GM18870 (cell line): ENCODE results near the gene IER3.
"Not testable (repeated sequence)": the region's sequence is repeated elsewhere in the genome, so short reads cannot be mapped to it uniquely, and the experiment has no call there.

Source experiments
- ATAC-seq: cut with Tn5 transposase; IDR thresholded peaks from one replicate; pipeline ENCODE4 v1.9.1; 2021; ENCODE audit warnings: moderate library complexity; ENCODE audit not compliant: unreplicated experiment

Gene IER3

DNA sequence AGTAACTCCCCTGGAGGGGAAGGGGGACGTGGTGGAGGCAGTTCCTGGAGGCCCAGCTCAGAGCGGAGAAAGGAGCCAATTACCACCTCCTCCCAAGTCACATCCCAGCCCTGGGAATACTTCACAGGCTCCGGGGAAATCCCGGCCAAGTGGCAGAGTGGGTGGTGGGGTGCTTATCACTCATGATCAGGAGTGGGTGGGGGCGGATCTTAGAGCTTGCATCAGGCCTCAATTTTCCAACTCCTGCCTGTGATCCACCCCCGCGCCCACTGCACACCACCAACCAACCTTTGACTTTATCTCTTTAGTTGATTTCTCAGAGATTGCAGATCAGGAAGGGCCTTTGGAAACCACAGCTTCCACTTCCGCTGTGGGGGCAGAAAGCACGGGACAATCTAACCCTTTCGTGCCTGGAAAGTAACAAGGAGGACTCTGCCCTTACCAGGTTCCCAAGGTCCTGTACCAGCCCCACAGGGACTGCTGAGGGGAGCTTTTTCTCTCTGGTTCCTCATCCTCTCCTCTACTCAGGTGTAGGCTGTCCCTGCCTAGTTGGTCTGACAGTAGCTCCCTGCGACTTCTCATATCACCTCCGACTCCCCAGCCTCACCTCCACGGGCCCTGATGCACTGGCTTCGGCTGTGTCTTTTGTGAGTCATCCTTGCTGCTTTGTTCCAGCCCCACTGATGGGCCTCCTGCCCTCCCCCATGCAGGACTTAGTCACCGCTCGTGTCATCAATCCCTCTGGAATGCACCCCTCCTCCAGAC is 24.9 kb upstream of the IER3 start:
- no peak for ATAC-seq

DNA sequence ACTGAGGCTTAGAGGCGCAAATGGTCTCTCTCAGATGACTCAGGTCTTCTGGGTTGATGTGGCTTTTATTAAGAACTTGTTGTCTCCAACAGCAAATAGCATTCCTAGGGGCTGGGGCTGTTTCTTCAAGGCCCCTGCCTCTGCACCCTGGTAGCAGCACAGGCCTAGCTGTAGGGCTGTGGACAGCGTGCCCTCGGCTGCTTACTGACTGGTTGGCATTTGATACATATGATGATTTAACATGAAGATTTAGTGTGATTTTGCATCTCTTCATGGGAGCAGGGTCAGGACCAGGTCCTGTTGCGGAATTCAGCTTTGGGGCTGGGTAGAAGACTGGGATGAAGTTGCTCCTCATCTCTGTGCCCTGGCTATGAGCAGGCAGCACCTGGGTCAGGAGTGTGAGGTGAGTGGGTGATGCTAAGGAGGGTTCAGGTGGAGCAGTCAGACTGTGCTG is 24.3 kb upstream of the IER3 start:
- ATAC-seq: no peak

DNA sequence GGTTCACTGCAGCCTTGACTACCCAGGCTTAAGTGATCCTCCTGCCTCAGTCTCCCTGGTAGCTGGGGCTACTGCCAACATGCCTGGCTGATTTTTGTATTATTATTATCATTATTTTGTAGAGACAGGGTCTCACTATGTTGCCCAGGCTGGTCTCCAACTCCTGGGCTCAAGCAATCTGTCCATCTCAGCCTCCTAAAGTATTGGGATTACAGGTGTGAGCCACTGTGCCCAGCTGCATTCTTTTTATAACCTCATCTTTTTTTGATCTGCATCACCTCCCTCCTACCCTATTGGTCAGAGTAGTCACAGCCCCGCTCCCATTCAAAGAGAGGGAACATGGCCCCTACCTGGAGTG is 23.6 kb upstream of the IER3 start:
- ATAC-seq: no peak

DNA sequence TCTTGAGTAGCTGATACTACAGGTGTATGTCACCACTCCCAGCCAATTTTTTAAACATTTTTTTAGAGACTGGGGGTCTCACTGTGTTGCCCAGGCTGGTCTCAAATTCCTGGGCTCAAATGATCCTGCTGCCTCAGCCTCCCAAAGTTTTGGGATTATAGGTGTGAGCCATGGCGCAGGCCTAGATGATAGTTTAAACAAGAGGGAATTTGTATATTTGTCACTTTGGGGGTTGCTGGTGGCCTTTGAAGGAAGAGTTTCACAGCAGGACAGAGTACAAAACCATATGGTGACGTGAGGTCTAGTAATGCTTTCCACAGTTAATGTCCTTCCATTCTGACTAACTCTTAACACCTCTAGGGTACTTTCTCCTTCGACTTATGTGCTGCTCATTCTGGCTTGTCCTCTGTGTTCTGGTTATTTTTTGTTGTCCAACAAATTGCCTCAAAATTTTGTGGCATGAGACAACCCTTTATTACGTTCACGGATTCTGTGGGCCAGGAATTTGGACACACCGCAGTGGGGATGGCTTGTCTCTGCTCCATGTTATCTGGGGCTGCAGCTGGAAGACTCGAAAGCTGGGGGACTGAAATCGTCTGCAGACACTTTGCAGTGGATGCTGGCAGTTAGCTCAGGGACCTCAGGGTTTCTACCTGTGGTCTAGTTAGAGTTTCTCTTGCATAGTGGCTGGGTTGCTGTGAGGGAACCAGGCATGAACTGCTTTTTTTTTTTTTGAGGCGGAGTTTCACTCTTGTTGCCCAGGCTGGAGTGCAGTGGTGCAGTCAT is 23.0 kb upstream of the IER3 start:
- ATAC-seq: peak; percentile 46

DNA sequence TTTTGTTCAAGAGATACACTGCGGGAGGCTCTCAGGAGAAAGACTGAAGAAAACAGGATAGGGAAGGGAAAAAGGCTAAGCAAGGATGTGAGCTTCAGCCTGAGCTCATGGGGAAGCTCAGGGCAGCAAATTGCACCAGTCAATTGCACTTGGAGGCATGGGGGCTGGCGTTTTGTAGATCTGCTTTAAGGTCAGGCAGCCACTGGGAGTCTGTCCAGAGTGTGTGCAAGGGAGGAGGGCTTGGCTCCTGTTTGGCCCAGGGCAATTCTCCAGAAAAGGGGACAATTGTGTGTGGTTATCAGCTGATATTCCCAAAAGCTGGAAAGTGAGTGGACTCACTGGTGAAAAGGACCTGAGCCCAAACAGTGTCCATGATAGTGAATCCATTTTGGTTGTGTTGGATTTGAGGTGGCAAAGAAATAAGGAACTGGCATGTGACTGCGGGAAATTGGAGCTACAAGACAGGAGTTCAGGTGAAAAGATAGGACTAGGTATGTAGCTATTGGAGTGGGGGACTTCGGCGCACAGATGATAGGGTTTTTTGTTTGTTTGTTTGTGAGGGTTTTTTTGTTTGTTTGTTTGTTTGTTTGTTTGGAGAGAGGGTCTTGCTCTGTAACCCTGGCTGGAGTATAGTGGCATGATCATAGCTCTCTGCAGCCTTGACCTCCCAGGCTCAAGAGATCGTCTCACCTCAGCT is 22.3 kb upstream of the IER3 start:
- ATAC-seq: no peak

DNA sequence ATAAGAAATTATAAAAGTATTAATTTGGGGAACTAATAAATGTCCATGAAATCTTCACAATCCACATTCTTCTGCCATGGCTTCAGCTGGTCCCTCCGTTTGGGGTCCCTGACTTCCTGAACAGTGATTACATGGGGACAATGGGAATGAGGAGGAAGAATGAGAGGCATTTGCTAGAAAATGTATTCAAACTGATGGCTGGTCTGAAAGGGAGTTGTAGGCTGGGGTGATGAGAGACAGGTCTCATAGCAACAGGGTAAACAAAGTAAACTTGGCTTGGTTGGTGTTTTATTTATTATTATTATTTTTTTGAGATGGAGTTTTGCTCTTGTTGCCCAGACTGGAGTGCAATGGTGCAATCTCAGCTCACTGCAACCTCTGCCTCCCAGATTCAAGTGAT is 21.1 kb upstream of the IER3 start:
- not testable (repeated sequence) for ATAC-seq

DNA sequence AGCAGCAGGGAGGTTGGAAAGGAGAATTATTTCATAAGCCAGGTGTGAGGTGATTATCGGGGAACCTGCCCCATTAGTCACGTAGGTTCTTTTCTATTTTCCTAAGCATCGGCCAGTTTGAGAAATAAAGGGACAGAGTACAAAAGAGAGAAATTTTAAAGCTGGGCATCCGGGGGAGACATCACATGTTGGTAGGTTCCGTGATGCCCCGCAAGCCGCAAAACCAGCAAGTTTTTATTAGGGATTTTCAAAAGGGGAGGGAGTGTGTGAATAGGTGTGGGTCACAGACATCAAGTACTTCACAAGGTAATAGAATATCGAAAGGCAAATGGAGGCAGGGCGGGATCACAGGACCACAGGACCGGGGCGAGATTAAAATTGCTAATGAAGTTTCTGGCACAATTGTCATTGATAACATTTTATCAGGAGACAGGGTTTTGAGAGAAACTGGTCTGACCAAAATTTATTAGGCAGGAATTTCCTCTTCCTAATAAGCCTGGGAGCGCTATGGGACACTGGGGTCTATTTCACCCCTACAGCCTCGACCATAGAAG is 20.2 kb upstream of the IER3 start:
- not testable (repeated sequence) for ATAC-seq

DNA sequence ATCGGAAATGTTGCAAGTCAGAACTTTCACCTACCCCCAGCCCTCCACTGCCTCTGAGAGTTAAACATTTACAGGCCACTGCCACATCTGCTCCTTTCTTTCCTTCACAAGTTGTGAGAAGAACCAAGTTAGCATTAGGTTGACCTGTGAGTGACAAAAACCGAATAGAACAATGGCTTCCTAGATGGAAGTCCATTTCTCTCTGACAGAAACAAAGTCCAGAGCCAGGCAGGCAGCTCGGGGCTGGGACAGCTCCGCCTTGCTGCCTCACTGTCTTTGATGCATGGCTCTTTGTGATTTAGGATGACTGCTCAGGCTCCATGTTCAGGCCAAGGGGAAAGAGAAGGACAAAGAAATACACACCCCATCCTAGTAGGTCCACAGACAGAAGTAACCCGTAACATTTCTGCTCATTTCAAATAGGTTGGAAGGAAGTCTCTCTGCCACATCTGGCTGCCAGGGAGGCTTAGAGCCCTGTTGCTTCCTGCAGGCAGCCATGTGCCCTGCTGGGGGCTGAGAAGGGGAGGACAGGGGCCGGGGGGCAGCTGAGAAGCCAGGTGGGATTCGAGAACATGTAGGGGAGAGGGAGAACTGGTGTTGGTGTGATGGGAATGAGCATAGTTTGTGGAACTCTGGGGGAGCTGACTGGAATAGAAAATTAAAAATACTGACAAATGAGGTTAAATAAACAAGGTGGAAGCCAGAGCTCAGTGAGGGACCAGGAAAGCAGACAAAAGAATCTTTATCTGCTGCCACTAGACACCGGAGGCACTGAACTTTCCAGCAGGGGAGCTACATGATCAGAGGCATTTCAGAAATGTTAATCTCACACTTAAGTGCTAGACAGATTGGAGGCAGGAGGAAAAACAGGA is 19.5 kb upstream of the IER3 start:
- ATAC-seq: no peak

DNA sequence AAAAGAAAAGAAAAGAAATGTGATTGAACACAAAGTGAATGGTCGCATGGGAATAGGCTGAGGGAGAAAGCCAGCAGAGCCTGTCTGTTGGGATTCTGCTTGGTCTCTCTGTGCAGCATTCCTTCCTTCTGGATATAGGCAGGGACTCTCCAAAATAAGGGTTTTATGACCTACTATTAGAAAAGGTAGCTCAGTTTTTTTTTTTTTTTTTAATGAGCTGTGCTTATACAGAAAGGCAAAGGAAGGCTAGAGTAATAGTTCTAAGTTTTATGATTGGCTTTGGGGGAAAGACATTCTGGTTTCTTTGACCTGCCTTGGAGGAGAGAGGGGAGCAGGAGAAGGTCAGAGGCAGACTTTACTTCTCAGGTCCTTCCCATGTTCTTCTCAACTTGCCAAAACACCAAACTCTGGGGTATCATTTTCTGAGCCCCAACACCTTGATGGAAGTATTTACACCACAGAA is 18.8 kb upstream of the IER3 start:
- no peak for ATAC-seq

DNA sequence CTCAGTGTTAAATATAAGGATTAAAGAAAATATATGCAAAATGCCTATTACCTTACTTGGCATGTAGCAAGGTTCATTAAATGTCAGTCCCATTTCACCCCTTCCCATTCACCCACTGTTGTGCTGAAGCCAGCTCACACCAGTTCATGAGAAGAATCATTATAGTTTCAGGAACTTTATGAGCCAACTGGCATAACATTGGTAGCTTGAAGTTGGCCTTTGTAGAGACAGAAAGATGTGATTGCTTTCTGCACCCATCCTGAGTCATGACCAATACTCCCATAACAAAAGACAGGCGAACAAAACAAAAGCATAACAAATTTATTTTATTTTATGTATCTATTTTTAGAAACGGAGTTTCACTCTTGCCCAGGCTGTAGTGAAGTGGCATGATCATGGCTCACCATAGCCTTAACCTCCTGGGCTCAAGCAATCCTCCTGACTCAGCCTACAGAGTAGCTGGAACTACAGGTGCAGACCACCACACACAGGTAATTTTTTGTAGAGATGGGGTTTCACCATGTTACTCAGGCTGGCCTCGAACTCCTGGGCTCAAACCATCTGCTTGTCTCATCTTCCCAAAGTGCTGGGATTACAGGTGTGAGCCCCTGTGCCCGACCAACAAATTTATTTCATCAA is 17.6 kb upstream of the IER3 start:
- ATAC-seq: no peak

DNA sequence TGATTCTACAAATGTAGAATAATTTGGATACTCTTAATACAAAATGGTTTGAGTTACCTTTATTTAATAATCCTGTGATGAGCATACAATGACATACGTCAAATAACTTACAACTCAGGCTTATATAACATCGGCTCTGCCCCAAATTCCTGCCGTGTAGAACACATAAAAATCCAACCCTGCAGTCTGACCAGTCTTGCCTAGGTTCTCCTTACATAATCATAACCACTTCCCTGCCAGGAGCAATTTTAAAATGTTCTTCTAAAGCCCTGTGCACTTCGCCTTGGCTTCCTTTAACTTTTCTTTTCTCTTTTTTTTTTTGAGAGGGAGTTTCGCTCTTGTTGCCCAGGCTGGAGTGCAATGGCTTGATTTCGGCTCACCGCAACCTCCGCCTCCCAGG is 16.2 kb upstream of the IER3 start:
- ATAC-seq: no peak

DNA sequence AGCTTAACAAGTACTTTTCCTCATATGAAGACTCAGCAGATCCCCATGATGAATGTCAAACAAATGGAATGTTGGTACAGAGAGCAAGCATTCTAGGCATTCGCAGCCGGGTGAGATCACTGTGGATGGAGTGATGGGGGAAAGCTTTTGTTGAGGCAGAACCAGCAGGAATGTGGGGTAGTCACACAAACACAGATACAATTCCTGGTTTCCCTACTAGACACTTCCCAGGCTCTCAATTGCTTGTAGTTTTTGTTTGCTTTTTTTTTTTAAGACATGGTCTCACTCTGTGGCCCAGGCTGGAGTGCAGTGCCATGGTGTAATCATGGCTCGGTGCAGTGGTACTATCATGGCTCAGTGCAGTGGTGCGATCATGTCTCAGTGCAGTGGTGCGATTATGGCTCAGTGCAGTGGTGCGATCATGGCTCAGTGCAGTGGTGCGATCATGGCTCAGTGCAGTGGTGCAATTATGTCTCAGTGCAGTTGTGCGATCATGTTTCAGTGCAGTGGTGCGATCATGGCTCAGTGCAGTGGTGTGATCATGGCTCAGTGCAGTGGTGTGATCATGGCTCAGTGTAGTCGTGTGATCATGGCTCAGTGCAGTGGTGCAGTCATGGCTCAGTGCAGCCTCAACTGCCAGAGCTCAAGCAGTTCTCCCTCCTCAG is 15.4 kb upstream of the IER3 start:
- ATAC-seq: no peak

DNA sequence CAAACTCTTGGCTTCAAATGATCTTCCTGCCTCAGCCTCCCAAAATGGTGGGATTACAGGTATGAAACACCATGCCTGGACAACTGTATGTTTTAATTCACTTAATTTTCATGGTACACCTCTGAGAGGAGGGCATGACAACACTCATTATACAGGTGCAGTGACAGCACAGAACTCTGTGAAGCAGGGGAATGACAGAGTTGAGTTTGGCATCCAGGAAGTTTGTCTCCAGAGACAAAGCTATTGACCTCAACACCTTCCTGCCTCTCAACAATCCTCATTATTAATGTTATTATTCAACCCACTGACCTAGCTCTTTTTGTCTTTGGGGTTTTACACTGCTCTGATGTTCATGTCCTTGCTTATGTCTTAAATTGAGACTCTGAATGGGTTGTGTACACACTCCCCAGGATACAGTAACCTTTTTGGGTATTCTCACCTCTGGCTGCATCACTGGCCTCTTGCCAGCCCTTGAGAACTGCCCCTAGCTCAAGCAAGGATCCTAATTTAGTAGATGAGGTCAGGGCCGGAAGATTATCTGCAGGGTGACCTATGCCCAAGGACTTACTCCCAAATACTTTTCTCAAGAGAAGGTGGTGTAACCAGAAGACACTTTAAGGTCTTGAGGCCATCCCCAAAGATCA is 13.0 kb upstream of the IER3 start:
- no peak for ATAC-seq

DNA sequence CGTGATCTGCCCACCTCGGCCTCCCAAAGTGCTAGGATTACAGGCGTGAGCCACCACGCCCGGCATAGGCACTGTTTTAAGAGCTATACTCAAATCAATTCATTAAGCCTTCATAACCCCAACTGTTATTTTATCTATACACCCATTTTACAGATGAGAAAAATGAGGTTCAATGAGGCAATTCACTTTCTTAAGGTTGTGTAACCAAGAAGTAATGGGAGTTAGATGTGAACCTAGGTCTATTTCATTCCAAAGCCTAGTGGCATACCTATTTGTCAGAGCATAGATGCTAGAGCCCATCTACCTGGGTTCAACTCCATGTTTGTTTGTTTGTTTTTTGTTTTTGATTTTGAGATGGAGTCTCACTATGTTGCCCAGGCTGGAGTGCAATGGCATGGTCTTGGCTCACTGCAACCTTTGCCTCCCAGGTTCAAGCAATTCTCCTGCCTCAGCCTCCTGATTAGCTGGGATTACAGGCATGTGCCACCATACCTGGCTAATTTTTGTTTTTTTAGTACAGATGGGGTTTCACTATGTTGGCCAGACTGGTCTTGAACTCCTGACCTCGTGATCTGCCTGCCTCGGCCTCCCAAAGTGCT is 12.2 kb upstream of the IER3 start:
- not testable (repeated sequence) for ATAC-seq

DNA sequence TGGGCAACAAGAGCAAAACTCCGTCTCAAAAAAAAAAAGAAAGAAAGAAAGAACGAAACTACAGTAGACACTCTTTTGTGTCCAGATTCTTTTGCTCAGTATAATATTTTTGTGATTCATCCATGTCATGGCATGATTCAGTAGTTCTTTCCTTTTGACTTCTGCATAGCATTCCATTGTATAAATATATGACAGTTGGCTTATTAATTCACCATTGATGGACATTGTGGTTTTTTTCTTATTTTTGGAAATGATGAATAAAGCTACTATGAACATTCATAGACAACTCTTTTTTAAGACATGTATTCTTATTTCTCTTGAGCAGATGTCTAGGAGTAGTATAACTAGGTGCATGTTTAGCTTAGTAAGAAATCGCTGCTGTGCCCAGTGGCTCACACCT is 10.3 kb upstream of the IER3 start:
- no peak for ATAC-seq

DNA sequence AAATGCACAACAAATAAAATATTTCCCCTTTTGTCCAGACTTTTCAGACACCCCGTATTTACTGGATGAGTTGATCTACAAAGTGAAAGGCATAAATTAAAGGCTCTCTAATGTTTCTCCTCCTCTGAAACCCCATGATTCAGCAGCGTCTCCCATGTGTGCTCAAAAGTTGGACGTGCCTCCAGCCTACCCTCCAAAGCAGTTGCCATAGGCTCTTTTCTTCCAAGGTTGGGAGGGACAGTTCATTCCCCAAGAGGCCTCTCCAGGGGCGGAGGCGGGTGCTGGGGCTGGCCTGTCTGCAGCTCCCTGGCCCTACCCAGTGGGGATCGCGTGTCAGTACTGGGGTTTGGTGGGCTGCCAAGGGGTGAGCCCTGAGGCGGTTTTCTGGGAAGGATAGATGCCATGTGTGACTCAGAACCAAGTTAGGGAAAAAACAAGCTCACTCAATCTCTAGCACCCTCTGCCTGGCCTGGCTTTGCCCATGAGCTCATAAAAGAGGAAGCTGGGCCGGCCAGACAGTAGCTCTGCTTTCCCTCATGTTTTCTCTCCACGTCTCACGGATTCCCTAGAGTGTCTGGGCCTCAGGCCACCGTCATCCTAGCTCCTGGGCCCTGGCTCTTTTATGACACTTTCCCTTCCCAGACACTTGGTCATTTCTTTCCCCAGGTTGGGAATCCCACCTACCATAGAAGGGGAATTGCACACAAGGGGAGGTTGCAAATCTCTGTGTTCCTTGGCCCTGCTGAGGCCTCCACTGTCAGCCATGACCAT is 8.0 kb upstream of the IER3 start:
- no peak for ATAC-seq

DNA sequence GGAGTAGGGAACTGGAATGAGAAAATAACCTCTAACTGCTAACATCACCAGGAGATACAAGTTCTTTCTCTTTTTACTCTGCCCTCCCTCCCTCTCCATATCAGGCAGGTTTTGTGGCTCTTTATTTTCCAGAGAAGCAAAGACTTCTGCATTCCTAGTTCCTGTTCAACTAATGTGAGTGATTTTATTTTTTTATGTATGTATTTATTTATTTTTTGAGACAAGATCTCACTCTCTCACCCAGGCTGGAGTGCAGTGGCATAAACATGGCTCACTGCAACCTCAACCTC is 6.0 kb upstream of the IER3 start:
- no peak for ATAC-seq
